OCI-LY7 (cell line): Measurements from ENCODE around the gene C1orf115.

ENCODE experiments used
- EZH2phosphoT487 ChIP-seq: fragments of 200-600 bp; sonication (generic); IDR thresholded peaks from 2 replicates; pipeline ENCODE4 v1.6.1; 2018; ENCODE audit warnings: low read depth, borderline replicate concordance, mild to moderate bottlenecking, mixed run types, antibody characterized with exemption, low read length, moderate library complexity, mixed read lengths
- TF ChIP-seq, protein P1 (sequence below): fragments of 200-600 bp; sonication (generic); conservative IDR thresholded peaks from 2 replicates; pipeline ENCODE4 v1.5.1; 2014; ENCODE audit warnings: mild to moderate bottlenecking, antibody characterized with exemption, low read length, moderate library complexity, mixed read lengths

- TF ChIP-seq, protein P1, sequence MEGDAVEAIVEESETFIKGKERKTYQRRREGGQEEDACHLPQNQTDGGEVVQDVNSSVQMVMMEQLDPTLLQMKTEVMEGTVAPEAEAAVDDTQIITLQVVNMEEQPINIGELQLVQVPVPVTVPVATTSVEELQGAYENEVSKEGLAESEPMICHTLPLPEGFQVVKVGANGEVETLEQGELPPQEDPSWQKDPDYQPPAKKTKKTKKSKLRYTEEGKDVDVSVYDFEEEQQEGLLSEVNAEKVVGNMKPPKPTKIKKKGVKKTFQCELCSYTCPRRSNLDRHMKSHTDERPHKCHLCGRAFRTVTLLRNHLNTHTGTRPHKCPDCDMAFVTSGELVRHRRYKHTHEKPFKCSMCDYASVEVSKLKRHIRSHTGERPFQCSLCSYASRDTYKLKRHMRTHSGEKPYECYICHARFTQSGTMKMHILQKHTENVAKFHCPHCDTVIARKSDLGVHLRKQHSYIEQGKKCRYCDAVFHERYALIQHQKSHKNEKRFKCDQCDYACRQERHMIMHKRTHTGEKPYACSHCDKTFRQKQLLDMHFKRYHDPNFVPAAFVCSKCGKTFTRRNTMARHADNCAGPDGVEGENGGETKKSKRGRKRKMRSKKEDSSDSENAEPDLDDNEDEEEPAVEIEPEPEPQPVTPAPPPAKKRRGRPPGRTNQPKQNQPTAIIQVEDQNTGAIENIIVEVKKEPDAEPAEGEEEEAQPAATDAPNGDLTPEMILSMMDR, result no peak
- no peak for TF ChIP-seq EZH2phosphoT487
These were observed 57.4 kb downstream of the C1orf115 start for GRCh38 chr1:220747437-220748088.
